ENCODE measurements around the gene GET4.
"Not testable (repeated sequence)": the region's sequence is repeated elsewhere in the genome, so short reads cannot be mapped to it uniquely, and the experiment has no call there.

Gene GET4

DNA sequence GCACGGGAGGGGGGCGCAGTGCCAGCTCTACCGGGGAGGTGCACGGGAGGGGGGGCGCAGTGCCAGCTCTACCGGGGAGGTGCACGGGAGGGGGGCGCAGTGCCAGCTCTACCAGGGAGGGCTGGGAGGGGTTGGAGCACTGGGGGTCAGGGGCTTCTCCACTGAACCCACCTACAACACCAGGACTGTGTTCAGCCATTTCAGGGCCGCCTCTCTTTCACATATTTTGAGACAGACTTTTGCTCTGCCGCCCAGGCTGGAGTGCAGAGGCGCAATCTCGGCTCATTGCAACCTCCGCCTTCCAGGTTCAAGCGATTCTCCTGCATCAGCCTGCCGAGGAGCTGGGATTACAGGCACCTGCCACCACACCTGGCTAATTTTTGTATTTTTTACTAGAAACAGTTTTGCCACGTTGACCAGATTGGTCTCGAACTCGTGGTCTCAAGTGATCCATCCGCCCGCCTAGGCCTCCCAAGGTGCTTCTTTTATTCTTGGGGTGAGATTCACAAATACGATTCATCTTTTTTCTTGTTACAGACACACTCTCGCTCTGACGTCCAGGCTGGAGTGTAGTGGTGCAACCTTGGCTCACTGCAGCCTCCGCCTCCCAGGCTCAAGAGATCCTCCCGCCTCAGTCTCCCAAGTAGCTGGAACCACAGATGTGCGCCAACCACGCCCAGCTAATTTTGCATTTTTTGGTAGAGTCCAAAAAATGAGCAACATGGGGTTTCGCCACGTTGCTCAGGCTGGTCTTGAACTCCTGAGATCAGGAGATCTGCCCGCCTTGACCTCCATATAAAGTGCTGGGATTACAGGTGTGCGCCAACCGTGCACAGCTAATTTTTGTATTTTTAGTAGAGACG is 41.1 kb downstream of the GET4 start:
- DNase-seq: no peak

DNA sequence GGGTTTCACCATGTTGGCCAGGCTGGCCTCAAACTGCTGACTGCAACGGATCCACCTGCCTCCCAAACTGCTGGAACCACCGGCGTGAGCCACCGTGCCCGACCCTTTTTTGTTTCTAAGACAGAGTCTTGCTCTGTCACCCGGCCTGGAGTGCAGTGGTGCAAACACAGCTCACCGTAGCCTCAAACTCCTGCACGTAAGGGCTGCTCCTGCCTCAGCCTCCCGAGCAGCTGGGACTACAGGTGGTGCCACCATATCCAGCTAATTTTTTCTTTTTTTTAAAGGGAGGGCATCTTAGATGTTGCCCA is 41.7 kb downstream of the GET4 start:
- DNase-seq: no peak

DNA sequence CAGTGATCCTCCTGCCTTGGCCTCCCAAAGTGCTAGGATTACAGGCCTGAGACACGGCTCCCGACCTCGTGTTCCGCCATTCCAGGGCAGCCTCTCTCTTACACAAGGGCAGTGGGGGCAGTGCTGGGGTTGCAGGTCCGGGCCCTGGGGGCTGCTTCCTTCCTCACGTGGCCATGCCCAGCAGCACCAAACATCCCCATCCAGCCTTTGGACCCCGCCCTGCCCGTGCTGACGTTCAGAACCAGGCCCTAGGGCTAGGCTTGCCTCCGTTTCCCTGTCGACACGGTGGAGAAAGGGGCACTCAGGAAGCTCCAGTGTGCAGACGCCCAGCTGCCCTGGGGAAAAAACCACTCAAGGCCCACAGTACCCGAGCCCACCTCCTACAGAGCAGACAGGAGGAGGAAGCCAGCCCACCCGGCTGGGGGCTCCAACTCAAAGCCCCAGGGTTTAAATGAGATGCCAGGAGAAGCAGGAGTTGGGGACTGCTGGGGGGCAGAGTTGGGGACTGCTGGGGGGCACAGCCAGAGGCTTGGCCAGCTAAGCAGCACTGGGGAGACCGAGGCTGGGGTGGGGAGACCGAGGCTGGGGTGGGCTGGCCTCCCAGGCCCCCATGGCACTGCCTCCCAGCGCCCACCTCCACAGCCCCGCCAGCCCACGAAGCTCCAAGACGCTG is 42.2 kb downstream of the GET4 start:
- DNase-seq: no peak

DNA sequence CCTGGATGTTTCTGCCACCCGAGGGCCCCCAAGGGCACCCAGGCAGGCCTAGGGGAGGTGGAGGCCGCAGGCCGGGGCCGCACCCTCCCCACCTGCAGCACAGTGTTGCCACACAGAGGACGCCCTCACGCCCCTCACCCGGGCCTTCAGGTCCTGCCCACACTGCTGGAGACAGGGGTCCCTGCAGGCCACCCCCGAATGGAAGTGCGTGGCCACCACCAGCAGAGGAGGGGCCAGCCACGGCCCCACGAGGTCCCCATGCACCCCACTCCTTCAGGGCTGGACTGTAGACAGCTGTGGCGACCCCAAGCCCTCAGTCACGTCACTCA is 42.7 kb downstream of the GET4 start:
- DNase-seq: no peak

DNA sequence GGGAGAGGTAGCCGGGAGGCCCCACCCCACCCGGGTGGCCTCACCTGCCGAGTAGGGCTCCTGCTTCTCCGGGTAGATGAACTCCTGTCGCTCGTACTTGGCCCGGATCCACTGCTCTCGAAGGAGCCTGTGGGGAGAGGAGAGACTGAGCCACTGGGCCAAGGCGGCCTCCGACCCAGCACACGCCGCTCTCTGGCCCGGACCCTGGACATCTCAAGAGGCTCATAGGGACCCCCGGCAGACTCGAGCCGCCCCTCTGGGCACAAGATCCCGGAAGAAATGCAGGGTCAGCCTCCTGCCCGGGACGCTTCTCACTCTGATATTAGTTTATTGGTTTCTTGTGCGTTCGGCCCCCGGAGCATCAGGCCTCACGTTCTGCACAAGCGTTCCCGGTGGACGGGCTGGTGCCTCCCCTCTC is 43.6 kb downstream of the GET4 start:
- no peak for DNase-seq

DNA sequence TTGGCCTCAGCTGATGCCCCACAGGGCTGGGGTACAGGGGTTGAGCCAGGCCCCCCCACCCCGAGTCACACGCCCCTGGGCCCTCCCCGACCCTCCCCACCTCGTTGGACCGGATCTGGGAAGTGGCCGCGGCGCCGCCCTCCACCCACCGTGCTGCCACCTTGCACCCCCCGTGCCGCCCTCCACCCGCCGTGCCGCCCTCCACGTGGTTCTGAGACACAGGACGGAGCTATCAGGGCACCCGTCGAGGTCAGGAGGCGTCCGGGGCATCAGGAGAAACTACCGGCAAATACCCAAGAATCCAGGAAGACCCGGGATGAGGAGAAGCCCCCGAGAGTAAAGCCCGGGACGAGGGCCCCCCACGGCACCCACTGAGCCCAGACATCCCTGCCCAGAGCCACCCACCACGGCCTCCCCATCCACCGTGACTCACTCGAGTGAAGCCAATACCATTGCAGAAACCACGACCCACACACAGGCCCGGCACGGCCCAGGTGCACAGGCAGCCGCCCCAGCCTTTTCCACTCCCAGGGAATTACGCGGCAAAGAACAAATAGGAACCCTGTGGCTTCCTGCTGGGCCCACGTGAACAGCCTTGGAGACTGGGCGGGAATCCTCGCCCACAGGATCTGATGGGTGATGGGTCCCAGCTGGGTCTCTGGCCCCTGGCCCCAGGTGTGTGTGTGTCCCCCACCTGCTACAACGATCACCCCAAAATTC is 44.2 kb downstream of the GET4 start:
- DNase-seq: no peak

DNA sequence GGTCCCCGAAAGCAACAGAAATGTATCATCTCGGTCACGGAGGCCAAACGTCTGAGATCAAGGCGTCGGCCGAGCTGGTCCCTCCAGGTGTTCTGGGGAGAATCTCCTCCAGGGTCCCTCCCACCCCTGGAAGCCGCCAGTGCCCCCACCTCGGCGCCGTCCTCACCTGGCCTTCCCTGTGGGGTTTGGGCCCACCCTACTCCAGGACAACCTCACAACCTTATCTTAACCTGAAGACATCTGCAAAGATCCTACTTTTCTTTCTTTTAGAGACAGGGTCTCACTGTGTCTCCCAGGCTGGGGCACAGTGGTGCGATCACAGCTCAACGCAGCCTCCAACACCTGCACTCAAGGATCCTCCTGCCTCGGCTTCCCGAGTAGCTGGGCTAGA is 44.7 kb downstream of the GET4 start:
- no peak for DNase-seq

DNA sequence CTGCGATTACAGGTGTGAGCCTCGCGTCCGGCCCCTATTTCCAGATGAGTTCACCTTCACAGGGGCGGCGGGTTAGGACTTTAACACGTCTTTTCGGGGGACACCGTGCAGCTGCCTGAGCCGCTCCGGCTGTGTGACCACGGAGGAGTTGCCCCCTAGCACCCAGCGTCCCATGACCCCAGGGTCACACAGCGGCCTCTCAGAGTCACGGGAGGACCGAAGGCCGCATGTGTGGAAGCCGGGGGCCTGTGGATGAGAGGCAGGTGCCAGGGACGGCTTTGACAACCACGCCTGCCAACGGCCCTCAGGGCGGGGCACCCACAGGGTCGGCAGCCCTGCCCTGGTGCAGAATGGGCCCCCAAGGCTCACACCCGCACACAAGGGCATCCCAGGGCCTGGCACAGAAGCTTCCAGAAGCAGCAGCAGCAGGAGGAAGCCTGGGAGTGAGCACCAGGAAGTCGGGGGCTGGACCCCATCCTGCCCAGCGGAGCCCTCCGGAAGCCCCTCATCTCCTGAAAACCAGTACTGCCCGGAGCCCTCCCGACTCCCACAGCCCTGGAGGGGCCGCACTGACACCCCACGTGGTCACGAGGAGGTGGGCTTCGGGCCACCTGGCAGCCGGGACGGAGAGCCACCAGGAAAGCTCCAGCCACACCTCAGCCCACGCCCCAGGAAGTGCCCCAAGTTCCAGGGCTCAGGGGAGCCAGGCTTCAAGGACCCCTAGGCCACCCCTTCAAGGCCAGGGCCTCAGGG is 45.4 kb downstream of the GET4 start:
- DNase-seq: no peak

DNA sequence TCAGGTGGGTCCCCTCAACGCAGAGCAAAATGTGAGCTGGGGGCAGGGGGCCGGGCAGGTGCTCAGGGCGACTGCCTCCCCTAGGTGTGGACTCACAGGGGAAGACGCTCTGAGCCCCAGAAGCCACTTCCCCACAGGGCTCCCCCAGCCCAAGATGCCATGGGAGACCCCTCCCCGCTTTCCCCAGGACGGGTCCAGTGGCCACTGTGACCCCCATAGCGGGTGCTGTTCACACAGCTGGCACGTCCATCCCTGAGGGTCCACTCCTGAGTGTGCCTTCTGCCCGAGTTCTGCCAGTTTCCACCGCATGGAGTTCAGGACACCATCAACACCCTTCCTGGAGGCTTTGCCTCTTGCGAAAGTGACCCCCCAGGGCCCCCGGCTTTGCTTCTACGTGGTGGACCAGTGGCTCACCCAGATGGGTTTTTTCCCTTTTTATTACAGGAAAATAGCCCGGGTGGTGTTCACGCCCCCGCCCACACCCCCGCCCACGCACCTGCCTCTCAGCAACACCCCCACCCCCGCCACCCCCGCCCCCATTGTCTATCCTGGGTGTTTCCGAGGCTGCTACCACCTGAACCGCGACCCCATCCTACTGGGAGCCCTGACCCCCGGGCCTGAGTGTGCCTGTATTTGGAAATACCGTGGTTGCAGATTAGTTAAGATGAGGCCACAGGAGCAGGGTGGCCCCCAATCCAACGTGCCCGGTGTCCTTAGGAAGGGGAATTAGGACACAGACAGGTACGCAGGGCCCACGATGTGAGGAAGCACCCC is 46.2 kb downstream of the GET4 start:
- DNase-seq: no peak

DNA sequence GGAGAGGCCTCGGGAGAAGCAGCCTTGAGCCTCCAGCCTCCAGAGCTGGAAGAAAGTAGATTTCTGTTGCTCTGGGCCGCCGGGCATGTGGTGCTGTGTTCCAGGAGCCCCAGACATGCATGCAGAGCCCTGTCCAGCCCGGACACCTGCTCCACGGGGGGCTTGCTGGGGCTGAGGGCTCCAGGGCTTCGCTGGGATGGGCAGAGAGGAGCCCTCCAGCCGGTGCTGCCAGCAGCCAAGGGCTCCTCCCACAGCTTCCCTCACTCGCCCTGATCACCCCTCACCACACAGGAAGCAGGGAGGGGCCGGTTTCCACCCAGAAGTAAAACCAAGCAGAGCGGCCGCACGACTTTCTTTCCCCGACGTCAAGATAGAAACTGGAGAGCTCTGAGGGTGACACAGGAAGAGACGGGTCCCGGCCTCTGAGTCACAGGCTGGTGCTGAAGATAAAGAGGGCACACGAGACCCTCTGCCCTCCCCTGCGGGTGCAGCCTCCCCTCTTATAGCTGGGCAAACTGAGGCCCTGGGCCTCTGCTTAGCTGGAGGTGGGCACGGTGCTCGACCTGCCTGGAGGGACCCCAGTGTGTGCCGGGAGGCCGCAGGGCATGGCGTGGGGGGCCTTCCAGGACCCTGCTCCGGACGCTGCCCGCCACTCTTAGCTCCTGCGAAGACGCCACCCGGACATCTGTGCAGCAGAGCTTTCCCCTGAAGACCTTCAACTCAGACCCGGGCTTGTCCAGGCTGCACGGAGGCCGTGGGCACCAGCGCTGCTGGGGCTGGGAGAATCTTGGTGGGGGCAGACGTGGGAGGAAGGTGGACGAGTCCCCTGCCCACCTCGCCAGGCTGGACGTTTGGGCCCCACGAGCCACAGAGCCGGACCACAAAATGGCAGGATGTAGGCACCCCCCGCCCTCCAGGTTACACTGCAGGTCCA is 47.0 kb downstream of the GET4 start:
- peak; percentile 87 to 92 for DNase-seq

DNA sequence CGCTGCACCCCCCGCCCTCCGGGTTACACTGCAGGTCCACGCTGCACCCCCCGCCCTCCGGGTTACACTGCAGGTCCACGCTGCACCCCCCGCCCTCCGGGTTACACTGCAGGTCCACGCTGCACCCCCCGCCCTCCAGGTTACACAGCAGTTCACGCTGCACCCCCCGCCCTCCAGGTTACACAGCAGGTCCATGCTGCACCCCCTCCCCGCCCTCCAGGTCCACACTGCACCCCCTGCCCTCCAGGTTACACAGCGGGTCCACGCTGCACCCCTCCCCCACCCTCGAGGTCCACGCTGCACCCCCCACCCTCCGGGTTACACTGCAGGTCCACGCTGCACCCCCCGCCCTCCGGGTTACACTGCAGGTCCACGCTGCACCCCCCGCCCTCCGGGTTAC is 47.7 kb downstream of the GET4 start:
- not testable (repeated sequence) for DNase-seq

DNA sequence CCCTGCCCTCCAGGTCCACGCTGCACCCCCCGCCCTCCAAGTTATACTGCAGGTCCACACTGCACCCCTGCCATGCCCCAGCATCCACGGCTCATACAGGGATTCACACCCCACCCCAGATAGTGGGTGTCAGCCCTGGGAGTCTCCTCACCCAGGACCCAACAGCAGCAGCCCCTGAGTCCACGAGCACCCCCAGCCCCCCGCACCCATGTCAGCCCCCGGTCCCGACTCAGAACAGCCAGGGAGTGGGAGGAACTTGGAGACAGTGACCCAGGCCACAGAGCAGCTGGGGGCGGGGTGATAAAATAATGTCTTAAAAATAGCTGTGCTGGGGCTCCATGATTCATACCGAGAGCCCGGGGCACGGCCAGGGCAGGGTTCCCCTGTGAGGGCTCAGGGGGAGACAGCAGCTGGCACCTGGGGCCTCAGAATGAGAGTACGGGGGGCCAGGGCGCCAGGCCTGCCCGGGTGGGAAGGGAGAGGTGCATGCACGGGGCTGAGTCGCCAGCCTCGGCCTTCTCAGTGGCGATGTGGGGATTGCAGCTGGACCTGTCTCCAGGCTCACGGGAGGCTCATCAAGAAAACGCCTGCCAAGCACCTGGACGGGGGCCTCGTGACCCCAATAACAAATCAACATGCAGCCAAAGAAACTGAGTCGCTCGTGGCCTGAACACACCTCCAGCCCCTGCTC is 48.3 kb downstream of the GET4 start:
- DNase-seq: no peak

DNA sequence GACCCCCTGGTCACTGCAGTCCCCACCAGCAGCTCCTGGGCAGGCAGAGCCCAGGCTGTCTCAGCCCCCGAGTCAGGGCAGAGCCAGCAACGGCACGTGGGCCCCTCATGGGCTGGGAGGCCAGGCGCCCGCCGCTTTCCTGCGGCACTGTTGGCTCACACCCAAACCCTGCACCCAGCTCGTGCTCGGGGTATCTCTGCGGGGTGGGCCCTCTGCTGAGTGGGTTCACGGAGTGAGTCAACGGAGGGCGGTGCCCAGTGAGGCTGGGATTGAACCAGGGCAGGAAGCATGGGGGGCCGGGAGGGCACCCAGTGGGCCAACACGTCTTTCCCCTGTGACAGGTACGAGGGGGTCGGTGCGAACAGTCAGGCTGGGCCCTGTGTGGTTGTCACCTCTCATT is 49.2 kb downstream of the GET4 start:
- DNase-seq: no peak

DNA sequence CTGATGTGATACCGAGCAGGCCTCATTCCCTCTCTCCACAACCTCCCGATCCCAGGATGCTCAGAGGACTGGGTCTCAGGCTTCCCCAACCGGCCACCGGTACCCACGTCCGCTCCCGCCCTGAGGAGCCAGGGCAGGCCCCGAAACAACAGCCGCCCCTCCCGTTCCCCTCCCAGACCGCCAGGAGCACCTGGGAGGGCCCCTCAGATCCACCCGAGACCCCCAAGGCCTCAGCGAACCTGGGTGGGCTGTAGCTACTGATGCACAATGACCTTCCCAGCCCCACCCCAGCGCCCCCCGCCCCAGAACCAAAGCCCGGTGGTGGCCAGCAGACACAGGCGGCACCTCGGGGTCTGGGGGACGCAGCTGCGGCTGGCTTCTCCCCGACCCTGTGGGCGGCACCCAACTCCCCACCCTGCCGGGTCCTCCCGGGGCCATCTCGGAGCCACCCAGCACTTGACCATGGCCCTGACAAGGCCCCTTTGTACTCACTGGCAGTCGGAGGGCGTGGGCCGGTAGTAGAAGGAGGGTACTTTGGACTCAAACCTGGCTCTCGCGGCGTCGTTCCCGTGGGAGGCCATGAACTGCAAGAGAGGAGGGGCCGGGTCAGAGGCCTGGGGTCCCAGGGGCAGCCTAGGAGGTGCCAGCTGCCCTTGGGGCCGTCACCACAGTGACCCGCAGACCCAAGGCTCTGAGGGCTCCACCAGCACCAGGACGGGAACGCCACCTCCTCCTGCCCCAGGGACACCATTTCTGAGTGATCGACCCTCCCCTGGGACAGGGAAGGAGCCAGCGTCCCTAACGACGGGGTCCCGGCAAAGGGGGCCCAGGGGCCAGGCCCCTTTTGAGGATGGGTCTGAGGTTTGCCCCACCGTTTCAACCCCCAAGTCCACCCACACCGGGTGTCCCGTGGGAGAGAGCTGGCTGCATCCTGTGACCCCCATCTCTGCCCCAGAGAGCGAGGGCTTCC is 50.0 kb downstream of the GET4 start:
- DNase-seq: no peak

DNA sequence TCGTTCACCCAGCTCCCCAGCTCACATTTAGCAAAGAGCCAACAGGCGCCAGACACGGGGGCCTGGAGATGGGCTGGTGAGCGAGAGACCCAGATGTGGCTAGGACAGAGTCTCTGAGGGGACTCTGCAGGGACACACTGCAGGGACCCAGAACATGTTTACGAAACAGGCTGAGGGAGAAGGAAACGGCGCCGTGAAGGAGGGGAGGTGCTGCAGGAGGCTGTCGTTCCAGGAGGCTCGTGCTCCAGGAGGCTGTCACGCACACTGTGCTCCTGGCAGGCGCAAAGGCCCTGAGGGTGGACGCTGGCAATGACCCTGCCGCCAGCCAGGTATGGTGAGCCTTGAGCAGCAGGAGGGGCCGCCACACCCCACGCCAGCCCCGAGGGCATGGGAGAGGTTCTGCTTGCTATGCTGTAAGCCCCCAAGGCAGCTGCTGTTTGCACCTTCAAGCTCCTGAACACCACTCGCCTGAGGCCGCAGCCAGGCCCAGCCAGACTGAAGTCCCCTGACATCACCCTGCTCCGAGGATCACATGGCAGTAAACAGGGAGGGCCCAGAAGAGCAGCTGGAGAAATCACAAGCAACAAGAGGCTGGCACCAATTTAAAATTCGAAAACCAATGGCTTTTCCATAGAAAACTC is 50.8 kb downstream of the GET4 start:
- DNase-seq: no peak

DNA sequence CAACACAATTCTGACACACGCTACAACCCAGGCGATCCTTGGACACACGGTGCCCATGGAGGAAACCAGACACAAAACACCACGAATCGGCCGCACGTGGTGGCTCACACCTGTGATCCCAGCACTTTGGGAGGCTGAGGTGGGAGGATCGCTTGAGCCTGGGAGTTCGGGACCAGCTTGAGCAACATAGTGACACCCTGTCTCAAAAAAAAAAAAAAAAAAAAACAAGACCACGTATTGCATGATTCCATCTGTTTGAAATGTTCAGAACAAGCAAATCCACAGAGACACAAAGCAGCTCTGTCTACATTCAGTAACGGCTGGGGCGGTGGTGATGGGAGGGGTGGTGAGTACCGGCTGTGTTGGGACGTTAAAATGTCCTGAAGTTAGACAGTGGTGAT is 53.0 kb downstream of the GET4 start:
- DNase-seq: no peak

DNA sequence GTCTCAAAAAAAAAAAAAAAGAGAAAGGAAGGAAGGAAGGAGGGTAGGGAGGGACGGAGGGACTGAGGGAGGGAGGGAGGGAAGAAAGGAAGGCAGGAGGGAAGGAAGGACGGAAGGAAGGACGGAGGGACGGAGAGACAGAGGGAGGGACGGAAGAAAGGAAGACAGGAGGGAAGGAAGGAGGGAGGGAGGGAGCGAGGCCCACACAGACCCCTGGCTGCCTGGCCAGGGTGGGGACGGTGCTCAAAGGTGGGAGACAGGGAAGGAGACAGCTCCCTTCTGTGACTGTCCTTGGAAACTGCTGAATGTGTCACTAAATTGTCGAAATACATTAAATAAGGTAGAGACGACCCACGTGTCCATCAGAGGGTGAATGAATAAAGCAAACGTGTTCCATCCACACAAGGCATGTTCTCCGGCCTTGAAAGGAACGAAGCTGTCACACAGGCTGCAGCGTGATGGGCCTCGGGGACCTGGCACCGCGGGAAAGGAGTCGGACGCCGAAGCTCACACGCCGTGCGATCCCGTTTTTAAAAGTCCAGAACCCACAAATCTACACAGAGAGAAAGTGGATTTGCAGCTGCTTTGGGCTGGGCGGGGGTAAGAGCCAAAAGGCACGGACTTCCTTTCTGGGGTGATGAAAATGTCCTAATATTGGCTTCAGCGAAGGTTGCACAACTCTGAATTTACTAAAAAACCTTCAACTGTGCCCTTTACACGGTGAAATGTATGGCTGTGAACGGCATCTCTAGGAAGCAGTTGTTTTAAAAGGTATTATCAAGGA is 54.8 kb downstream of the GET4 start:
- DNase-seq: peak; percentile 76 to 84
